Endothelial cell of umbilical vein (primary cell): Measurements from ENCODE around the gene NENF. TPM values are rescaled to one million over a fixed set of nuclear protein-coding genes. Genes with fewer than 3 reads are reported as not detected.

Experiments
- BruUV-seq: library from RNA; stranded (reverse); fragments of 400-500 nt; replicated peaks from 2 replicates; lab custom pipeline; 2021; lab: Mats Ljungman, UMichigan
- CTCF ChIA-PET: fragments of 300-600, 350-600 bp; sonication (Branson Sonifier 250); formaldehyde crosslinking; loops from one replicate; lab custom pipeline; 2021; ENCODE audit warnings: antibody characterized with exemption, inconsistent platforms; lab: Charles Lee
- POLR2A ChIA-PET: fragments of 300-600, 350-600 bp; sonication (Branson Sonifier 250); formaldehyde crosslinking; loops from one replicate; lab custom pipeline; 2021; ENCODE audit warnings: antibody characterized with exemption, inconsistent platforms; lab: Charles Lee
- DNase-seq: peaks from one replicate; pipeline ENCODE4 v3.0.0-alpha.2; 2011; ENCODE audit warnings: low read depth, low spot score
- FAIRE-seq: peaks from 2 replicates; lab custom pipeline; 2011; peaks lifted over from hg19 to GRCh38; lab: Jason Lieb, UNC
- H2AFZ ChIP-seq: 2 replicates; pipeline ENCODE4 v1.6.0; 2012; ENCODE audit warnings: low read depth, low read length, control low read depth, inconsistent platforms
- H3K27ac ChIP-seq: 2 replicates; pipeline ENCODE4 v1.5.1; 2011; ENCODE audit warnings: low read depth, mild to moderate bottlenecking, control low read depth, low read length, moderate library complexity; ENCODE audit not compliant: insufficient read depth
- H3K27me3 ChIP-seq, 2 experiments: 2 replicates each; pipeline versions ENCODE4 v1.6.0 to v1.6.1; 2011; ENCODE audit warnings: low read length in 2 of 2, mixed read lengths in 1 of 2; ENCODE audit not compliant: control insufficient read depth in 2 of 2, insufficient read depth in 2 of 2
- H3K36me3 ChIP-seq, 2 experiments: 2 replicates in 1 of 2; 3 replicates in 1 of 2; pipeline ENCODE4 v1.5.1; 2011; ENCODE audit warnings: low read length in 2 of 2, mild to moderate bottlenecking in 1 of 2, moderate library complexity in 1 of 2; ENCODE audit not compliant: control insufficient read depth in 2 of 2, insufficient read depth in 2 of 2; ENCODE audit errors: extremely low read depth in 1 of 2
- H3K4me1 ChIP-seq: 3 replicates; pipeline ENCODE4 v1.5.1; 2011; ENCODE audit warnings: mild to moderate bottlenecking, low read length; ENCODE audit not compliant: control insufficient read depth, insufficient read depth; ENCODE audit errors: extremely low read depth
- H3K4me2 ChIP-seq: 2 replicates; pipeline ENCODE4 v1.6.1; 2011; ENCODE audit warnings: low read length, control low read depth, mixed read lengths; ENCODE audit not compliant: insufficient read depth
- H3K4me3 ChIP-seq, 3 experiments: fragments of 200-600 bp in 1 of 3; sonication (generic), shearing (Covaris generic) in 1 of 3; replicated peaks in 1 of 3; 2 replicates each; pipeline ENCODE4 v1.5.1; 2011 to 2016; ENCODE audit warnings: control low read depth in 3 of 3, low read length in 3 of 3, mild to moderate bottlenecking in 2 of 3, inconsistent platforms in 1 of 3, low read depth in 1 of 3, moderate library complexity in 1 of 3; ENCODE audit not compliant: insufficient read depth in 1 of 3
- H3K79me2 ChIP-seq: 2 replicates; pipeline ENCODE4 v1.6.0; 2012; ENCODE audit warnings: low read length, inconsistent platforms; ENCODE audit not compliant: control insufficient read depth, insufficient read depth
- H3K9ac ChIP-seq: replicated peaks from 2 replicates; pipeline ENCODE3; 2011; ENCODE audit warnings: low read length, control low read depth; ENCODE audit not compliant: insufficient read depth; ENCODE audit errors: extremely low read depth
- H3K9me1 ChIP-seq: replicated peaks from 3 replicates; pipeline ENCODE4 v1.6.0; 2011; ENCODE audit warnings: mild to moderate bottlenecking, low read length; ENCODE audit not compliant: control insufficient read depth, insufficient read depth; ENCODE audit errors: extremely low read depth
- H3K9me3 ChIP-seq: replicated peaks from 2 replicates; pipeline ENCODE4 v1.5.1; 2012; ENCODE audit warnings: low read length, inconsistent platforms; ENCODE audit not compliant: control insufficient read depth, insufficient read depth
- H4K20me1 ChIP-seq: replicated peaks from 2 replicates; pipeline ENCODE3; 2011; ENCODE audit warnings: mild to moderate bottlenecking, low read length; ENCODE audit not compliant: control insufficient read depth, insufficient read depth; ENCODE audit errors: extremely low read depth
- CTCF ChIP-seq, 2 donors: IDR thresholded peaks; 1 replicate in 1 of 2; 2 replicates in 1 of 2; pipeline ENCODE4 v1.5.1; 2011; ENCODE audit warnings: low read length in 2 of 2, mild to moderate bottlenecking in 2 of 2, moderate library complexity in 2 of 2, control low read depth in 1 of 2, inconsistent platforms in 1 of 2, low read depth in 1 of 2; ENCODE audit not compliant: insufficient read depth in 1 of 2; ENCODE audit errors: extremely low read depth in 1 of 2
- EZH2 ChIP-seq: IDR thresholded peaks from 2 replicates; pipeline ENCODE4 v1.6.1; 2012; ENCODE audit warnings: borderline replicate concordance, low read depth, mild to moderate bottlenecking, moderate library complexity, low read length, inconsistent platforms; ENCODE audit not compliant: severe bottlenecking
- FOS ChIP-seq: IDR thresholded peaks from 2 replicates; pipeline ENCODE4 v1.6.1; 2011; ENCODE audit warnings: mild to moderate bottlenecking, low read length, moderate library complexity, borderline replicate concordance; ENCODE audit not compliant: insufficient read depth
- GATA2 ChIP-seq: IDR thresholded peaks from 2 replicates; pipeline ENCODE4 v1.7.0; 2011; ENCODE audit warnings: low read depth, mild to moderate bottlenecking, moderate library complexity, mixed read lengths, low read length; ENCODE audit not compliant: insufficient read length, insufficient read depth
- JUN ChIP-seq: IDR thresholded peaks from 2 replicates; pipeline ENCODE4 v1.6.1; 2011; ENCODE audit warnings: borderline replicate concordance, low read depth; ENCODE audit not compliant: insufficient read length, insufficient read depth
- MYC ChIP-seq: IDR thresholded peaks from one replicate; pipeline ENCODE4 v1.6.1; 2011; ENCODE audit warnings: mild to moderate bottlenecking, low read depth, low read length
- dilution Hi-C: fragments of 300-500 bp; cut with MboI; formaldehyde crosslinking; loops from one replicate; pipeline ENCODE4 v1.15.0; 2019; ENCODE audit warnings: low sequenced_read_pairs; ENCODE audit not compliant: extremely low pct_ligation_motif_present
- intact Hi-C: fragments of 100-400 bp; cut with micrococcal nuclease; formaldehyde crosslinking; loops from one replicate; pipeline ENCODE4 v1.10.0; 2022
- polyA plus RNA-seq, 4 experiments: library from polyadenylated mRNA; depleted of rRNA in 3 of 4; stranded (reverse) in 3 of 4; unstranded in 1 of 4; fragments of >200 nt; gene quantifications; 2 replicates each; pipeline versions ENCODE4 v1.2.1 to v1.2.3, GENCODE V29; 2011 to 2012; ENCODE audit warnings: missing spikeins in 1 of 4
- total RNA-seq: library from RNA; stranded (reverse); gene quantifications from 2 replicates; pipeline ENCODE4 v1.2.3, GENCODE V29; 2021
- TF ChIP-seq, protein P1 (sequence below): IDR thresholded peaks from 2 replicates; pipeline ENCODE4 v1.6.1; 2011; ENCODE audit not compliant: insufficient read depth, insufficient read length

The NENF gene
- total and polyA plus RNA-seq, 2 donors (not counting 3 experiments of a cell fraction or from before 2014, with no cell fraction given) = 19.8 to 23.0 TPM

GRCh38 chr1:212461916-212462660 lies 29.4 kb downstream of the NENF start:
- no TSS peak for BruUV-seq
- H3K79me2 ChIP-seq = no peaks in the 10 kb centered on the region
- no peak for FAIRE-seq
- H2AFZ ChIP-seq = no peak overlapping the region
- peaks cover 0 to 5% of the 10 kb centered on the region in 2 experiments for H3K27me3 ChIP-seq
- H3K4me3 ChIP-seq = no peak overlapping the region
- H3K36me3 ChIP-seq = no peaks in the 10 kb centered on the region
- no peak overlapping the region for H3K27ac ChIP-seq
- DNase-seq = no peak
- POLR2A ChIA-PET = interaction anchor here (0.6 kb wide), 1 partner anchor 798 kb away, joined by 6 read pairs; no protein-coding TSS in a partner anchor
- dilution Hi-C loops (no loop called here), intact Hi-C loops (no loop called here)
- H3K4me1 ChIP-seq = no peaks in the 10 kb centered on the region
- H3K9me1 ChIP-seq = no peaks in the 10 kb centered on the region
- no peak overlapping the region for H3K4me2 ChIP-seq
- TF ChIP-seq MYC (no peak), JUN (no peak), CTCF (IDR thresholded peaks at IDR 0.05; ENCODE audit: extremely low read depth in 1 of 2, insufficient read depth in 1 of 2, low read depth in 1 of 2, low read length in 2 of 2) (no peak), FOS (no peak), EZH2 (no peak), GATA2 (no peak)
- TF ChIP-seq, protein P1, sequence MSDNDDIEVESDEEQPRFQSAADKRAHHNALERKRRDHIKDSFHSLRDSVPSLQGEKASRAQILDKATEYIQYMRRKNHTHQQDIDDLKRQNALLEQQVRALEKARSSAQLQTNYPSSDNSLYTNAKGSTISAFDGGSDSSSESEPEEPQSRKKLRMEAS = no peak
- H3K9me3 ChIP-seq = no peaks in the 10 kb centered on the region
- H3K9ac ChIP-seq = no peak overlapping the region
- CTCF ChIA-PET = interaction anchor here (1.1 to 1.6 kb wide), 2 partner anchors 15 to 16 kb away, joined by 3 read pairs; no protein-coding TSS in a partner anchor
- H4K20me1 ChIP-seq = no peaks in the 10 kb centered on the region
